ENCODE measurements around the gene ADGRD1.
"Not testable (repeated sequence)": the region's sequence is repeated elsewhere in the genome, so short reads cannot be mapped to it uniquely, and the experiment has no call there.

The ADGRD1 gene

DNA sequence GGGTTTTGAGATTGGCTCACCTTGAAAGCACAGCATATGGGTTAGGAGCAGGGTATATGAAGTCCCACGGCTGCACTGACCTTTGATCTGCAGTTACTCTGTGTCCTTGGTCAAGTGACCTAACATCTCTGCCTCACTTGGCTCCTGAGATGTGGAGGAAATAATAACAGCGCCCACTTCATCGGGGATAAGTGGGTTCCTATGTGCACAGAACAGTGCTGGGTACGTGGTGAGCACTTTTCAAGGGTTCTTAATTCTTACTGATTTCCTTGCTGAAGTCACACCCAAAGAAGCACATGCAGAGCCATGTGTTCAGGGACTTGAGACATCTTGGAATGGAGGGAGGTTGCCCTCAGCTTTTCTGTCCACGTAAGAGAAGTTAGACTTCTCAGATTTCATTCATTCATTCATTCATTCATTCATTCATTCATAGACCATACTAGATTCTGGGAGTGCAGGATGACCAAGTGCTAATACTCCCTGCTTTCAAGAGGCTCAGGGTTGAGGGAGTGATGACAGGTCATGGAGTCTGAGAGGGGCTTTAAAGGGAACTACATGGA, 39.4 kb downstream of the ADGRD1 start:
- in situ Hi-C loops (cut with MboI; ENCODE audit: low pct_unique_long_range_greater_than_20kb, low sequenced_read_pairs, unreplicated experiment), result no loop called here
- no peak for DNase-seq (ENCODE audit: low spot score)

DNA sequence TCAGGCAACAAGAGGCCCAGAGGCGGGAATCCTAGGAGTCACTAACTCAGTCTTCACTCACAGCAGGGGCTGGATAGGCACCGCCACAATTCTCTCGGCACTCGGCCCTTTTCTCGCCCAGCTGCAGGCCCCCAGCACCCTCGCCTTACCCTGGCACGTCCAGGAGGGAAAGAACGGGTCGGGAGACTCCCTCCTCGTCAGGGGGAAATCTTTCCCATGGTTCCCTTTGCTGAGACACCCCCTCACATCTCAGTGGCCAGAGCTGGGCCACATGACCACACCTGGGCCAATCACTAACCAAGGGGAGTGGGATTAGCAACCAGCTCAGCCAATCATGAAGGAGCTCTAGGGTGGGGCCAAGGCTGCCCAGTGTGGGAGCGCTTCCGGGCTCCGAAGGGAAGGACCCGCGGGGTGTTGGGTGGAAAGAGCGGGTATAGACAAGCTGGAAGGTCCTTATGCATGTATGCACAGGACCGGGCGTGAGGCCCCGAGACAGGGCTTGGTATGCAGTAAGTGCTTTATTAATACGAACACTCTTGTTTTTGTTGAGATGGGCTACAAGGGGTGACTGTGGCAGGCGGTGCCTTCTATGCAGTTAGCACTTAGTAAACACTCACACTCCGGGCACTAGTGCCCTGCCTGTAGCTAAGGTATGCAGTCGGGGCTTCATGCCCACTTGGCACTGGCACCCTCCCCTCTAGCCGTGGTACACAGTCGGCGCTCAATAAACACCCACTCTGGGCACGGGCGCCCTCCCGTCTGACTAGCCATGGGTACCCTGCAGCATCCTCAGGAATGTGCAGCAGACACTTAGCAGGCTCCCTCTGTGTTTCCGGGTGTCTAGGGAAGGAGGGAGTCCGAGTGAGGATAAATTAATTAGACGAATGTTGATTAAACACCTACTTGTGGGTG, 40.3 kb downstream of the ADGRD1 start:
- TF ChIP-seq, protein P1, sequence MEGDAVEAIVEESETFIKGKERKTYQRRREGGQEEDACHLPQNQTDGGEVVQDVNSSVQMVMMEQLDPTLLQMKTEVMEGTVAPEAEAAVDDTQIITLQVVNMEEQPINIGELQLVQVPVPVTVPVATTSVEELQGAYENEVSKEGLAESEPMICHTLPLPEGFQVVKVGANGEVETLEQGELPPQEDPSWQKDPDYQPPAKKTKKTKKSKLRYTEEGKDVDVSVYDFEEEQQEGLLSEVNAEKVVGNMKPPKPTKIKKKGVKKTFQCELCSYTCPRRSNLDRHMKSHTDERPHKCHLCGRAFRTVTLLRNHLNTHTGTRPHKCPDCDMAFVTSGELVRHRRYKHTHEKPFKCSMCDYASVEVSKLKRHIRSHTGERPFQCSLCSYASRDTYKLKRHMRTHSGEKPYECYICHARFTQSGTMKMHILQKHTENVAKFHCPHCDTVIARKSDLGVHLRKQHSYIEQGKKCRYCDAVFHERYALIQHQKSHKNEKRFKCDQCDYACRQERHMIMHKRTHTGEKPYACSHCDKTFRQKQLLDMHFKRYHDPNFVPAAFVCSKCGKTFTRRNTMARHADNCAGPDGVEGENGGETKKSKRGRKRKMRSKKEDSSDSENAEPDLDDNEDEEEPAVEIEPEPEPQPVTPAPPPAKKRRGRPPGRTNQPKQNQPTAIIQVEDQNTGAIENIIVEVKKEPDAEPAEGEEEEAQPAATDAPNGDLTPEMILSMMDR (IDR thresholded peaks at IDR 0.05; ENCODE audit: extremely low read depth, insufficient read depth, missing control alignments), result no peak
- in situ Hi-C loops (cut with MboI; ENCODE audit: low pct_unique_long_range_greater_than_20kb, low sequenced_read_pairs, unreplicated experiment), result no loop called here
- no peak for DNase-seq (ENCODE audit: low spot score)

More for the DNA sequence above, 39.4 kb downstream of the ADGRD1 start:
- TF ChIP-seq, protein P1 (IDR thresholded peaks at IDR 0.05; ENCODE audit: extremely low read depth, insufficient read depth, missing control alignments), result no peak

DNA sequence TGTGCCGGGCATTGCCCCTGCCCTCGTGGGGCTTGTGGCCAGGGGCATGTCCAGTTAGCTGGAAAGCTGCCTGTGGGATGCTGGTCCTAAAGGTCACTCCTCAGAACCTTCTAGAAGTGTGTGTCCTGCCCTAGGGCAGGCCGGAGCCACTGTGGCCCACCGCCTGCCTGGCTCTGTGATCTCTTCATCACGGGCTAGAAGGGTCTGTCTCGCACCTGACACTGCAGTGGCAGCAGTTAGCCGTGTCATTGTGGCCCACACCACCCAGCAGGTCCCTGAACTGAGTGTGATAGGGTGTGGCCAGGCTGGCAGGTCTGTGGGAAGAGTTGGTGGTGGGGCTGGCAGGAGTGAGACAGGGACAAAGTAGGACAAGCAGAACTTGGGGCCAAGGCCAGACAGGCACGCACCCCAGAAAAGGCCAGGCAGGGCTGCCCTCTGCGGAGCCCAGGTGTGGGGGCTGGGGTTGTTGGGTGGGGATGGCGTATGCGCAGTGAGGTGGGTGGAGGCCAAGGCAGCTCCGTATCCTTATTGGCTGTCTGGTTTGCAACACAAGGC, 41.2 kb downstream of the ADGRD1 start:
- no peak for DNase-seq (ENCODE audit: low spot score)
- TF ChIP-seq, protein P1 (IDR thresholded peaks at IDR 0.05; ENCODE audit: extremely low read depth, insufficient read depth, missing control alignments), result no peak
- in situ Hi-C loops (cut with MboI; ENCODE audit: low pct_unique_long_range_greater_than_20kb, low sequenced_read_pairs, unreplicated experiment), result no loop called here

DNA sequence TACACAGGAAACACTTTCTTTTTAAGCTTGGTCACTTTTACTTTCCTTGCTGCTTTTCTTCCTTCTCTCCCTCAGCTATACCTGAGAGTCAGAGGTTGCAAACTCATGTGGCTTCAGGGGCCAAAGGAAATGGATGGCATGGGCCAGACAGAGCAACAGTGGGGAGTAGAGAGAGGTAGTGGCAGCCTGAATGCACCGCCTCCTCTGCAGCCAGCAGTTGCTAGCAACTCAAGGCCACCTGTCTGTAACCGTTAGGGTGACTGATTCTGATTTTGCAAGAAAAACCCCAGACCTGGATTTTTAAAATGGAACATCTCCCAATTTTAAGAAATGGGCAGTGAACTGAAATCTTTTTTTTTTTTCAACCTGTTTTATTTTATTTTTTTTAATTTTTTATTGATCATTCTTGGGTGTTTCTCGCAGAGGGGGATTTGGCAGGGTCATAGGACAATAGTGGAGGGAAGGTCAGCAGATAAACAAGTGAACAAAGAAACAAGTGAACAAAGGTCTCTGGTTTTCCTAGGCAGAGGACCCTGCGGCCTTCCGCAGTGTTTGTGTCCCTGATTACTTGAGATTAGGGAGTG, 41.8 kb downstream of the ADGRD1 start:
- DNase-seq (ENCODE audit: low spot score); in situ Hi-C loops (cut with MboI; ENCODE audit: low pct_unique_long_range_greater_than_20kb, low sequenced_read_pairs, unreplicated experiment): not testable (repeated sequence)

DNA sequence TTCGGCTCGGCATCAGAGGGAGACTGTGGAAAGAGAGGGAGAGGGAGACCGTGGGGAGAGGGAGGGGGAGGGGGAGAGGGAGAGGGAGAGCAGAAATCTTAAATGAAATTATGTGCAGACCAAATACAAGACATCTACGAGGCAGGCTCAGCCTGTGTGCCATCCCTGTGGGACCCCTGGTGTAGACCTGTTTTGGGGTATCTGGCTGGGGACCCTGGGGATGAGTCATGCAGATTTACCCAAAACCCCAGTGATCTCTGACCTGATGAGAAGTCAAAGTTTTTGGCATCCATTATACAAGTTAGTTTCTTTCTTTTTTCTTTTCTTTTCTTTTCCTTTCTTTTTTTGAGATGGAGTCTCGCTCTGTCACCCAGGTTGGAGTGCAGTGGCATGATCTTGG, 44.4 kb downstream of the ADGRD1 start:
- TF ChIP-seq, protein P1 (IDR thresholded peaks at IDR 0.05; ENCODE audit: extremely low read depth, insufficient read depth, missing control alignments), result no peak
- in situ Hi-C loops (cut with MboI; ENCODE audit: low pct_unique_long_range_greater_than_20kb, low sequenced_read_pairs, unreplicated experiment), result no loop called here
- no peak for DNase-seq (ENCODE audit: low spot score)

DNA sequence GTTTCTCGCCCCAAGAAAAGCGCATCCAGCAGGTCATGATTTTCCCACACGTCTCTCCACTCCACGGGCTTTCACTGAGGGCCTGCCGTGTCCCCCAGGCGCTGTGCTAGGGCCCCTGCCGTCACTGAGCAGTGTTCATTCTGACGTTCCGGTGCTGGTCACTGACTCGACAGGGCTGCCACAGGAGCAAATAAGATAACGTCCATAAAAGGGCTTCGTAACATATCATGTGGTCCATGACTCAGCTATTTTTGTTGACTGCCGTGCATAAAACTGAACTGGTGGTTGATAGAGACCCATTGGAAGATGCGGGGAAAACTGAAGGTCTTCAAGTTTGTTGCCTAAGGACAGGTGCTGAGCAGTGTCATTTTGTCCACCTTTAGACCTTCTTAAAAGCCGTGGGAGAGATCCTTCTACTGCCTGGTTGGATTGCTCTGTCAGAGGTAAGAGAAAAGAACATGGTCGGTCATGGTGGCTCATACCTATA, 46.3 kb downstream of the ADGRD1 start:
- no peak for DNase-seq (ENCODE audit: low spot score)
- TF ChIP-seq, protein P1 (IDR thresholded peaks at IDR 0.05; ENCODE audit: extremely low read depth, insufficient read depth, missing control alignments), result no peak
- in situ Hi-C loops (cut with MboI; ENCODE audit: low pct_unique_long_range_greater_than_20kb, low sequenced_read_pairs, unreplicated experiment), result no loop called here

All from GM13977 (cell line).